Pancreas (tissue), 10 donors: ENCODE data around the gene NME7. TPM values are rescaled to one million over a fixed set of nuclear protein-coding genes. Genes with fewer than 3 reads are reported as not detected.
"Not testable (repeated sequence)": the region's sequence is repeated elsewhere in the genome, so short reads cannot be mapped to it uniquely, and the experiment has no call there.

Experiments
- ATAC-seq, 4 donors: fragments of 200-7000 bp; cut with Tn5 transposase; one replicate each; pipeline versions ENCODE4 v1.8.0 to v1.9.1; 2020; ENCODE audit warnings: mild to moderate bottlenecking in 4 of 4, moderate library complexity in 4 of 4
- DNase-seq, 6 donors: peaks; one replicate each; pipeline ENCODE4 v3.0.0-alpha.2; 2020
- FAIRE-seq: peaks from 2 replicates; lab custom pipeline; 2012; peaks lifted over from hg19 to GRCh38; lab: Jason Lieb, UNC
- H3K27ac ChIP-seq, 4 donors: fragments of 200-600 bp; sonication (generic); 1 replicate in 3 of 4; 2 replicates in 1 of 4; pipeline versions ENCODE4 v1.5.0 to v1.8.0; 2020
- H3K27me3 ChIP-seq, 4 donors: fragments of 200-600 bp; one replicate each; pipeline ENCODE4 v1.8.0; 2021
- H3K36me3 ChIP-seq, 3 donors: fragments of 200-600 bp; sonication (generic) in 1 of 3; one replicate each; pipeline versions ENCODE4 v1.5.0 to v1.8.0; 2020 to 2021
- H3K4me1 ChIP-seq, 3 donors: fragments of 200-600 bp; one replicate each; pipeline ENCODE4 v1.8.0; 2021
- H3K4me3 ChIP-seq, 4 donors: fragments of 200-600 bp; sonication (generic) in 2 of 4; one replicate each; pipeline versions ENCODE4 v1.5.0 to v1.8.0; 2020 to 2021
- H3K9me3 ChIP-seq, 4 donors: fragments of 200-600 bp; one replicate each; pipeline ENCODE4 v1.8.0; 2021
- CTCF ChIP-seq, 4 donors: fragments of 200-600 bp; sonication (generic) in 3 of 4; IDR thresholded peaks; one replicate each; pipeline versions ENCODE4 v1.5.0 to v1.8.0; 2021; ENCODE audit warnings: antibody characterized with exemption in 4 of 4
- WGBS, 2 donors: extraction: QIAGEN DNeasy Blood & Tissue Kit; methylation state at CpG; one replicate each; pipeline ENCODE4 v1.1.7; 2013; 5-methylcytosine and 5-hydroxymethylcytosine counted together
- intact Hi-C, 3 donors: fragments of 100-400 bp; cut with DNase I; formaldehyde crosslinking; loops; one replicate each; pipeline versions ENCODE4 v1.11.1 to v1.14.2; 2022
- polyA plus RNA-seq, 2 donors: library from polyadenylated mRNA; stranded (reverse); fragments of 200-250 nt; gene quantifications; one replicate each; pipeline ENCODE4 v1.2.3, GENCODE V29; 2013
- total RNA-seq, 6 donors: library from RNA; stranded (reverse); fragmentation: NEBNext Ultra II Directional in 4 of 6; extraction: Animal tissue kit (Norgen Biotek cat#: 25700) in 4 of 6; gene quantifications; one replicate each; pipeline versions ENCODE4 v1.2.1 to v1.2.4, GENCODE V29; 2021 to 2023
- donor health status: healthy with polysubstance abuse.
- donor health status: DM: no; HTN: no; CAD: no; lungs with moderate emphysema.
- donor health status: DM: no; HTN: no; CAD: no.
- donor health status: control.
- donor health status: control.
- donor health status: Bipolar disorder and iron deficiency.
- donor health status: DM: yes; HTN: yes; CAD: no.
- donor health status: DM: no; HTN: no; CAD: no.
- donor health status: DM: no; HTN: no; CAD: no.
- donor health status: DM: yes; HTN: yes; CAD: no.

The NME7 gene
- total and polyA plus RNA-seq, 8 donors, result 5.0 to 12.6 (median 8.0) TPM

- no peak for TF ChIP-seq CTCF (IDR thresholded peaks at IDR 0.05)
- DNase-seq (no peak), ATAC-seq (no peak), FAIRE-seq (no peak)
- no peak overlapping the region for H3K4me3 ChIP-seq
- H3K27me3 ChIP-seq, result no peaks in the 10 kb centered on the region
- H3K36me3 ChIP-seq, result no peaks in the 10 kb centered on the region
- H3K9me3 ChIP-seq, result no peaks in the 10 kb centered on the region
- intact Hi-C loops, result loop anchor here in 2 of 3 donors (5.0 to 10.0 kb wide), 2 partner anchors 731 to 734 kb away; no protein-coding TSS in a partner anchor
- WGBS, 2 donors, result 87 to 93% methylated on average over 3 of the region's 3 CpGs
- H3K4me1 ChIP-seq, result no peaks in the 10 kb centered on the region
- H3K27ac ChIP-seq, result no peak overlapping the region
These were observed 21.5 kb downstream of the NME7 start for GRCh38 chr1:169346036-169346589.

DNA sequence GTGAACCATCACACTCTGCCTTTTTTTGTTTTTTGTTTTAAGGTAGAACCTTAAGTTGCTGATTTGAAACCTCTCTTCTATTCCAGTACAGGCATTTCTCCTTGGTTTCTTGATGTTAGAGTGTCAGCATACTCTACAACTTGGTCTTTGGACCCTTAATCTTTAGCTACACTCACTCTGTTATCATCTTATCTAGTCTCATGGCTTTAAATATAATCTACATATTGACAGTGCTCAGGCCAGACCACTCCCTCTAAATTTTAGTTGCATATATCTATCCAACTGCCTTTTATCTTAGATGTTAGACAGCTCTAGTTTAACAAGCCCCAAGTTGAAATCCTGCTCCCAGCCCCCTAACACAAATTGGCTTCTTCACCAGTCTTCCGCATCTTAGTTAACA lies 22.1 kb downstream of the NME7 start:
- intact Hi-C loops, result loop anchor here in 2 of 3 donors (5.0 to 10.0 kb wide), 2 partner anchors 731 to 733 kb away; no protein-coding TSS in a partner anchor
- no peaks in the 10 kb centered on the region for H3K36me3 ChIP-seq
- H3K4me1 ChIP-seq, result no peaks in the 10 kb centered on the region
- no peaks in the 10 kb centered on the region for H3K27me3 ChIP-seq
- ATAC-seq, result no peak
- no peak for DNase-seq
- FAIRE-seq, result no peak
- no peak overlapping the region for H3K4me3 ChIP-seq
- WGBS, 2 donors, result 91 to 97% methylated on average over 1 of the region's 1 CpG
- no peak overlapping the region for H3K27ac ChIP-seq
- H3K9me3 ChIP-seq, result no peaks in the 10 kb centered on the region
- TF ChIP-seq CTCF (IDR thresholded peaks at IDR 0.05), result no peak

GRCh38 chr1:169342096-169342495 lies 25.5 kb downstream of the NME7 start:
- H3K4me1 ChIP-seq, H3K36me3 ChIP-seq, H3K9me3 ChIP-seq, DNase-seq, H3K4me3 ChIP-seq, FAIRE-seq, ATAC-seq, H3K27me3 ChIP-seq, H3K27ac ChIP-seq: not testable (repeated sequence)
- 93 to 97% methylated on average over 3 of the region's 3 CpGs for WGBS, 2 donors
- intact Hi-C loops, result loop anchor here in 1 of 3 donors (10.0 kb wide), 1 partner anchor 727 kb away; no protein-coding TSS in a partner anchor

- FAIRE-seq, result no peak
- Histone ChIP-seq H3K9me3 (no peaks in the 10 kb centered on the region), H3K4me1 (no peaks in the 10 kb centered on the region), H3K27me3 (no peaks in the 10 kb centered on the region), H3K4me3 (no peak overlapping the region), H3K36me3 (no peaks in the 10 kb centered on the region), H3K27ac (no peak overlapping the region)
- 83 to 98% methylated on average over 5 of the region's 5 CpGs for WGBS, 2 donors
- no peak for DNase-seq
- ATAC-seq, result no peak
- TF ChIP-seq CTCF (IDR thresholded peaks at IDR 0.05), result no peak
- intact Hi-C loops, result loop anchor here in 1 of 3 donors (10.0 kb wide), 1 partner anchor 726 kb away; no protein-coding TSS in a partner anchor
These were observed 26.7 kb downstream of the NME7 start for GRCh38 chr1:169340882-169341281.

- intact Hi-C loops, result loop anchor here in 1 of 3 donors (10.0 kb wide), 1 partner anchor 725 kb away; no protein-coding TSS in a partner anchor
- FAIRE-seq (no peak), DNase-seq (no peak), ATAC-seq (no peak)
- H3K36me3 ChIP-seq, result no peaks in the 10 kb centered on the region
- H3K4me1 ChIP-seq, result no peaks in the 10 kb centered on the region
- no peaks in the 10 kb centered on the region for H3K27me3 ChIP-seq
- H3K27ac ChIP-seq, result no peak overlapping the region
- no peak for TF ChIP-seq CTCF (IDR thresholded peaks at IDR 0.05)
- no peaks in the 10 kb centered on the region for H3K9me3 ChIP-seq
- H3K4me3 ChIP-seq, result no peak overlapping the region
These were observed 27.8 kb downstream of the NME7 start for GRCh38 chr1:169339773-169340172.
